NB4 (cell line): ENCODE measurements around the gene ADGRG6.

Experiments used
- DNase-seq: peaks from one replicate; pipeline ENCODE4 v3.0.0; 2010; ENCODE audit warnings: low read depth
- H3K4me3 ChIP-seq: one replicate; pipeline ENCODE4 v1.5.1; 2011; ENCODE audit warnings: mild to moderate bottlenecking, low read depth, low read length, moderate library complexity
- CTCF ChIP-seq: IDR thresholded peaks from one replicate; pipeline ENCODE4 v1.5.1; 2012; ENCODE audit warnings: low read depth, low read length
- MAX ChIP-seq: IDR thresholded peaks from 2 replicates; pipeline ENCODE4 v1.6.1; 2011; ENCODE audit warnings: low read depth, low read length
- MYC ChIP-seq: IDR thresholded peaks from 2 replicates; pipeline ENCODE4 v1.6.1; 2011; ENCODE audit warnings: low read depth, low read length
- POLR2A ChIP-seq: IDR thresholded peaks from 2 replicates; pipeline ENCODE4 v1.6.1; 2011; ENCODE audit warnings: mild to moderate bottlenecking; ENCODE audit not compliant: insufficient read length; ENCODE audit errors: extremely low read depth

ADGRG6 gene

GRCh38 chr6:142395768-142396231, 94.0 kb downstream of the ADGRG6 start:
- H3K4me3 ChIP-seq = no peak overlapping the region
- no peak for TF ChIP-seq POLR2A
- TF ChIP-seq MAX = no peak
- no peak for TF ChIP-seq CTCF
- TF ChIP-seq MYC = no peak
- DNase-seq = no peak

GRCh38 chr6:142398353-142398752, 96.5 kb downstream of the ADGRG6 start:
- no peak for DNase-seq
- H3K4me3 ChIP-seq = no peak overlapping the region
- no peak for TF ChIP-seq POLR2A

GRCh38 chr6:142399739-142400138, 97.9 kb downstream of the ADGRG6 start:
- DNase-seq = no peak
- no peak overlapping the region for H3K4me3 ChIP-seq
- TF ChIP-seq CTCF (no peak), POLR2A (no peak), MYC (no peak), MAX (no peak)

GRCh38 chr6:142400495-142400894, 98.7 kb downstream of the ADGRG6 start:
- no peak for TF ChIP-seq MYC
- TF ChIP-seq POLR2A = no peak
- no peak for TF ChIP-seq CTCF
- TF ChIP-seq MAX = no peak
- DNase-seq = no peak
- H3K4me3 ChIP-seq = no peak overlapping the region

- DNase-seq = no peak
Measured at GRCh38 chr6:142401838-142402237, 100.0 kb downstream of the ADGRG6 start.

GRCh38 chr6:142404751-142405150, 102.9 kb downstream of the ADGRG6 start:
- no peak for DNase-seq
- TF ChIP-seq POLR2A (no peak), CTCF (no peak), MYC (no peak), MAX (no peak)
- no peak overlapping the region for H3K4me3 ChIP-seq

More at GRCh38 chr6:142401838-142402237, 100.0 kb downstream of the ADGRG6 start:
- TF ChIP-seq CTCF (no peak), MAX (no peak), POLR2A (no peak), MYC (no peak)
- H3K4me3 ChIP-seq = no peak overlapping the region
